Measurements from ENCODE around the gene VAT1L.
"Not testable (repeated sequence)": the region's sequence is repeated elsewhere in the genome, so short reads cannot be mapped to it uniquely, and the experiment has no call there.

The VAT1L gene

GRCh38 chr16:77947590-77947989, 159.2 kb downstream of the VAT1L start:
- H3K36me3 ChIP-seq (ENCODE audit: control insufficient read depth in 1 of 2, insufficient read depth in 2 of 2, low read length in 2 of 2); H3K9me3 ChIP-seq (ENCODE audit: control insufficient read depth in 1 of 2, low read length in 2 of 2); H3K27me3 ChIP-seq (ENCODE audit: control insufficient read depth in 1 of 2, insufficient read depth in 2 of 2, low read length in 2 of 2); H3K4me1 ChIP-seq (ENCODE audit: control insufficient read depth in 1 of 2, insufficient read depth in 2 of 2, low read length in 2 of 2); H3K27ac ChIP-seq (ENCODE audit: low read depth, low read length); H3K9ac ChIP-seq (ENCODE audit: low read depth in 1 of 2, low read length in 2 of 2); H3K4me3 ChIP-seq (ENCODE audit: low read depth in 1 of 2, low read length in 2 of 2): not testable (repeated sequence)

DNA sequence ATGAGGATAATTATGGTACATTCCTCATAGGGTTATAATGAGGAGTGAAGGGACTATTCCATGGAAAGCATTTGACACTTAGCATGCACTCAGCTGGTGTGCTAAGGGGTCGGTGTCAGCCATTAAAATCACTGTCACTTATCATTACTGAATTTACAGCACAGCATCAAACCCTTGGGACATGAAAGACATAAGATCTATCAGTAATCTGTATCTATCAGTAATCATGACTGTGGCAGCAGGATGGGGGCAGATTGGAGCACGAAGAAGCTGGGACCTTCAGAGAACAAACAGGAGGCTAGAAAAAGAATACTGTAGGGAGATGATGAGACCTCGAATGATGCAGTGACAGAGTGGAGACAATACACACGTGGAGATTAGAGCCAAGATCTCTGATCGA, 160.5 kb downstream of the VAT1L start:
- no peak overlapping the region for H3K9ac ChIP-seq (ENCODE audit: low read depth in 1 of 2, low read length in 2 of 2)
- no peak overlapping the region for H3K4me3 ChIP-seq (ENCODE audit: low read depth in 1 of 2, low read length in 2 of 2)
- no peaks in the 10 kb centered on the region for H3K27me3 ChIP-seq (ENCODE audit: control insufficient read depth in 1 of 2, insufficient read depth in 2 of 2, low read length in 2 of 2)
- no peaks in the 10 kb centered on the region for H3K4me1 ChIP-seq (ENCODE audit: control insufficient read depth in 1 of 2, insufficient read depth in 2 of 2, low read length in 2 of 2)
- no peaks in the 10 kb centered on the region for H3K9me3 ChIP-seq (ENCODE audit: control insufficient read depth in 1 of 2, low read length in 2 of 2)
- no peaks in the 10 kb centered on the region for H3K36me3 ChIP-seq (ENCODE audit: control insufficient read depth in 1 of 2, insufficient read depth in 2 of 2, low read length in 2 of 2)
- H3K27ac ChIP-seq (ENCODE audit: low read depth, low read length): no peak overlapping the region

DNA sequence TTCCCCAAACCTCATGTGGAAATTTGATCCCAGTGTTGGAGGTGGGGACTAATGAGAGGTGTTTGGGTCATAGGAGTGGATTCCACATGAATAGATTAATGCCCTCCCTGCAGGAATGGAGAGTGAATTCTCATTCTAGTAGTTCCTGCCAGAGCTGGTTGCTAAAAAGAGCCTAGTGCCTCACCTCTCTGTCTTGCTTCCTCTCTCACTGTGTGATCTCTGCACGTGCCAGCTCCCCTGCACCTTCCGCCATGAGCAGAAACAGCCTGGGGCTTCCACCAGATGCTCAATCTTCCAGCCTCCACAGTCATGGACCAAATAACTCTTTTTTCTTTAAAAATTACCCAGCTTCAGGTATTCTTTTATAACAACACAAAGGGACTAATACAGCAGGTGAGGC, 161.1 kb downstream of the VAT1L start:
- H3K4me1 ChIP-seq (ENCODE audit: control insufficient read depth in 1 of 2, insufficient read depth in 2 of 2, low read length in 2 of 2): no peaks in the 10 kb centered on the region
- no peak overlapping the region for H3K4me3 ChIP-seq (ENCODE audit: low read depth in 1 of 2, low read length in 2 of 2)
- H3K27me3 ChIP-seq (ENCODE audit: control insufficient read depth in 1 of 2, insufficient read depth in 2 of 2, low read length in 2 of 2): no peaks in the 10 kb centered on the region
- no peaks in the 10 kb centered on the region for H3K9me3 ChIP-seq (ENCODE audit: control insufficient read depth in 1 of 2, low read length in 2 of 2)
- no peaks in the 10 kb centered on the region for H3K36me3 ChIP-seq (ENCODE audit: control insufficient read depth in 1 of 2, insufficient read depth in 2 of 2, low read length in 2 of 2)
- H3K9ac ChIP-seq (ENCODE audit: low read depth in 1 of 2, low read length in 2 of 2): no peak overlapping the region
- no peak overlapping the region for H3K27ac ChIP-seq (ENCODE audit: low read depth, low read length)

DNA sequence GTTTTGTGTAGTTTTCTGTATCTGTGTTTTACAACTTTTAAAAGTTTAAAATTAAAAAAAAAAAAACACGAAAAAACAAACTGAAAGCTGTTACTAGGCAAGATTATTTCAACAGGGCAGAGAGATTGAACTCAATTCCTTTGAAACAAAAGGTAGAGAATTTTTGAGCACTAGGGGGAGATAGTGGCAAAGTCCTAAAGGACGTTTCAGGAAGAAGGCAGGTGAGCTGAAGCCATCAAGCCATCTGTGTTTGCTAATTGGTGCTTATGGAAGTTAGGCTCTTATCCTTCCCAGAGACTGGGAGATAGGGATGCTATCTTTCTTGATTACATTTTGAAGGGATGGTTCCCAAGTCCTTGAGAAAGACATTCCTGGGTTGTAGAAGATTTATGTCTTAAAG, 163.4 kb downstream of the VAT1L start:
- Histone ChIP-seq H3K4me1 (ENCODE audit: control insufficient read depth in 1 of 2, insufficient read depth in 2 of 2, low read length in 2 of 2) (no peaks in the 10 kb centered on the region), H3K9ac (ENCODE audit: low read depth in 1 of 2, low read length in 2 of 2) (no peak overlapping the region), H3K9me3 (ENCODE audit: control insufficient read depth in 1 of 2, low read length in 2 of 2) (no peaks in the 10 kb centered on the region), H3K4me3 (ENCODE audit: low read depth in 1 of 2, low read length in 2 of 2) (no peak overlapping the region), H3K36me3 (ENCODE audit: control insufficient read depth in 1 of 2, insufficient read depth in 2 of 2, low read length in 2 of 2) (no peaks in the 10 kb centered on the region), H3K27ac (ENCODE audit: low read depth, low read length) (no peak overlapping the region), H3K27me3 (ENCODE audit: control insufficient read depth in 1 of 2, insufficient read depth in 2 of 2, low read length in 2 of 2) (no peaks in the 10 kb centered on the region)

DNA sequence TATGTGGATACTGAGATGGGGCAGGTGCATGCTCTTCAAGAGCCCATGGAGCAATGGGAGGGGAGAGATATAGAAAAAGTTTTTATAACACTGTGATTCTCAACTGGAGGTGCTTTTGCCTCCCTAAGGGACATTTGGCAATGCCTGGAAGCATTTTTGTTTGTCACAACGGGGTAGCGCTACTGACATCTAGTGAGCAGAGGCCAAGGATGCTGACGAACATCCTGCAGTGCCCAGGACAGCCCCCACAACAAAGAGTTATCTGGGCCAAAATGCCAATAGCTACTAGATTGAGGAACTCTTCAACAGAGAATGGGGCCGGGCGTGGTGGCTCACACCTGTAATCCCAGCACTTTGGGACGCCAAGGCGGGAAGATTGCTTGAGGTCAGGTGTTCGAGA, 166.8 kb downstream of the VAT1L start:
- Histone ChIP-seq H3K27ac (ENCODE audit: low read depth, low read length) (no peak overlapping the region), H3K9me3 (ENCODE audit: control insufficient read depth in 1 of 2, low read length in 2 of 2) (no peaks in the 10 kb centered on the region), H3K4me3 (ENCODE audit: low read depth in 1 of 2, low read length in 2 of 2) (no peak overlapping the region), H3K9ac (ENCODE audit: low read depth in 1 of 2, low read length in 2 of 2) (no peak overlapping the region), H3K4me1 (ENCODE audit: control insufficient read depth in 1 of 2, insufficient read depth in 2 of 2, low read length in 2 of 2) (no peaks in the 10 kb centered on the region), H3K27me3 (ENCODE audit: control insufficient read depth in 1 of 2, insufficient read depth in 2 of 2, low read length in 2 of 2) (no peaks in the 10 kb centered on the region), H3K36me3 (ENCODE audit: control insufficient read depth in 1 of 2, insufficient read depth in 2 of 2, low read length in 2 of 2) (no peaks in the 10 kb centered on the region)

DNA sequence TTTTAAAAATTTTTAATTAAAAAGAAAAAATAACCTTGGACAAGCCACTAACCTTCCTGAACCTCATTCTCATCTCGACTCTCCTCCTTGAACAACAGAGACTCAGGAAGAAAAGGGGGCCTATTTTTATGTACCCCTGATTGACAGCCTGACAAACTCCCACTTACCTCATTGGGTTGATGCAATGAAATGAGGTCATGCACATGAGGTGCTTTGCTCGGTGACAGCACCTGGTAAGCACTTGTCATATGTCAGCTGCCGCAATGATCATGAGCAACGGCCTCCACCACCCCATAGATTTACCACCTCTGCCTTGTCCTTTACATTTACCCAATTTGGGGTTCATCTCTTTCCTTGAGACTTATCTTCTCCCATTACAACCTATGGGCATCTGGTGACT, 167.9 kb downstream of the VAT1L start:
- Histone ChIP-seq H3K4me1 (ENCODE audit: control insufficient read depth in 1 of 2, insufficient read depth in 2 of 2, low read length in 2 of 2) (no peaks in the 10 kb centered on the region), H3K36me3 (ENCODE audit: control insufficient read depth in 1 of 2, insufficient read depth in 2 of 2, low read length in 2 of 2) (no peaks in the 10 kb centered on the region), H3K27me3 (ENCODE audit: control insufficient read depth in 1 of 2, insufficient read depth in 2 of 2, low read length in 2 of 2) (no peaks in the 10 kb centered on the region), H3K9ac (ENCODE audit: low read depth in 1 of 2, low read length in 2 of 2) (no peak overlapping the region), H3K9me3 (ENCODE audit: control insufficient read depth in 1 of 2, low read length in 2 of 2) (no peaks in the 10 kb centered on the region), H3K27ac (ENCODE audit: low read depth, low read length) (no peak overlapping the region), H3K4me3 (ENCODE audit: low read depth in 1 of 2, low read length in 2 of 2) (no peak overlapping the region)

DNA sequence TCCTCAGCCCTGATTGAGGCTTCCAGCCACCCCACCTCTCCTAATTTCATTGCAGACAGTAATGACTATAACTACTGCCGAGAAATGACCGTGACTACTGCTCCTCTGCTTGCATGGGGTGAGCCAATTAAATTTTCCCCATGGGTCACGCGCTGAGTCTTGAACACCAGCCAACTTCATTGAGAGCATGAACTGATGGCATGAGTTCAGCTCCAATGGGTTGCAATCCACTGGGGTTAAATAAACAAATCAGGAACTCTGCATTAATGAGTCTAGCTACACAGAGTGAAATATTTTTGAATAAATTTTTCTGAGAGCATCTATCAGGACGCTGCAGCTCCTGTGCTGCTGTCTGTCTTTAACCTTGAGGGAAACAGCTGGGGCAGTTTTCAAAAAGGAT, 172.4 kb downstream of the VAT1L start:
- no peaks in the 10 kb centered on the region for H3K4me1 ChIP-seq (ENCODE audit: control insufficient read depth in 1 of 2, insufficient read depth in 2 of 2, low read length in 2 of 2)
- H3K27ac ChIP-seq (ENCODE audit: low read depth, low read length): no peak overlapping the region
- H3K9me3 ChIP-seq (ENCODE audit: control insufficient read depth in 1 of 2, low read length in 2 of 2): no peaks in the 10 kb centered on the region
- no peaks in the 10 kb centered on the region for H3K27me3 ChIP-seq (ENCODE audit: control insufficient read depth in 1 of 2, insufficient read depth in 2 of 2, low read length in 2 of 2)
- H3K4me3 ChIP-seq (ENCODE audit: low read depth in 1 of 2, low read length in 2 of 2): no peak overlapping the region
- no peaks in the 10 kb centered on the region for H3K36me3 ChIP-seq (ENCODE audit: control insufficient read depth in 1 of 2, insufficient read depth in 2 of 2, low read length in 2 of 2)
- no peak overlapping the region for H3K9ac ChIP-seq (ENCODE audit: low read depth in 1 of 2, low read length in 2 of 2)

DNA sequence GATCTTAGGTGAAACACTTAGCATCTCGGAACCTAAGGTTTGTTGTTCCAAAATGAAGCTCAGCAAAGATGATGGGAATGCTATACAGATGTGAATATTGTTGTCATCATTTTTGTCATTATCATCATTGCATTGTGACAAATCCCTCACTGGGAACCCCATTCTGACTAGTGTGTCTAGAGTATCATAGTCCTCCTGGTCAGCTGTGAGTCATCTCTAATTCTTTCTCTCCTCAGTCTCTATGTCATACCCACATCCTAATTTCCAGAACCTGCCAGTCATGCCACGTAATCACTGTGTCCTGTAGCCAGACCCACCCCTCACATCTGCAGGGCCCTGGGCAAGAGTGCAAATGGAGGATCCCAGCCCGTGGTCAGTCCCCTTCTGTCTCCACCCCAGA, 173.4 kb downstream of the VAT1L start:
- Histone ChIP-seq H3K36me3 (ENCODE audit: control insufficient read depth in 1 of 2, insufficient read depth in 2 of 2, low read length in 2 of 2) (no peaks in the 10 kb centered on the region), H3K9me3 (ENCODE audit: control insufficient read depth in 1 of 2, low read length in 2 of 2) (no peaks in the 10 kb centered on the region), H3K4me3 (ENCODE audit: low read depth in 1 of 2, low read length in 2 of 2) (no peak overlapping the region), H3K27me3 (ENCODE audit: control insufficient read depth in 1 of 2, insufficient read depth in 2 of 2, low read length in 2 of 2) (no peaks in the 10 kb centered on the region), H3K9ac (ENCODE audit: low read depth in 1 of 2, low read length in 2 of 2) (no peak overlapping the region), H3K4me1 (ENCODE audit: control insufficient read depth in 1 of 2, insufficient read depth in 2 of 2, low read length in 2 of 2) (no peaks in the 10 kb centered on the region), H3K27ac (ENCODE audit: low read depth, low read length) (no peak overlapping the region)

DNA sequence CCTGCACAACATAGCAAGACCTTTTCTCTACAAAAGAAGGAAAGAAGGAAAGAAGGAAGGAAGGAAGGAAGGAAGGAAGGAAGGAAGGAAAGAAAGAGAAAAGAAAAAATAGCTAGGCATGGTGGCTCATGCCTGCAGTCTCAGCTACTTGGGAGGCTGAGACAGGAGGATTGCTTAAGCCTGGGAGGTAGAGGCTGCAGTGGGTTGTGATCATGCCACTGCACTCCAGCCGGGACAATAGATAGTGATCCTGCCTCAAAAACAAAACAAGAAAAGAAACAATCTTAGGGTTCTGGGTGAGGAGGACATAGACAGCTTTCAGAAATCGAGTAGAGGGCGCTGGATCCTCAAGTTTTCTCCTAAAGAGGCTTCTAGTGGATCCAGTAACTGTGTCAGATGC, 174.3 kb downstream of the VAT1L start:
- H3K9ac ChIP-seq (ENCODE audit: low read depth in 1 of 2, low read length in 2 of 2): no peak overlapping the region
- H3K27ac ChIP-seq (ENCODE audit: low read depth, low read length): no peak overlapping the region
- no peaks in the 10 kb centered on the region for H3K4me1 ChIP-seq (ENCODE audit: control insufficient read depth in 1 of 2, insufficient read depth in 2 of 2, low read length in 2 of 2)
- H3K27me3 ChIP-seq (ENCODE audit: control insufficient read depth in 1 of 2, insufficient read depth in 2 of 2, low read length in 2 of 2): no peaks in the 10 kb centered on the region
- H3K9me3 ChIP-seq (ENCODE audit: control insufficient read depth in 1 of 2, low read length in 2 of 2): no peaks in the 10 kb centered on the region
- no peaks in the 10 kb centered on the region for H3K36me3 ChIP-seq (ENCODE audit: control insufficient read depth in 1 of 2, insufficient read depth in 2 of 2, low read length in 2 of 2)
- H3K4me3 ChIP-seq (ENCODE audit: low read depth in 1 of 2, low read length in 2 of 2): no peak overlapping the region

DNA sequence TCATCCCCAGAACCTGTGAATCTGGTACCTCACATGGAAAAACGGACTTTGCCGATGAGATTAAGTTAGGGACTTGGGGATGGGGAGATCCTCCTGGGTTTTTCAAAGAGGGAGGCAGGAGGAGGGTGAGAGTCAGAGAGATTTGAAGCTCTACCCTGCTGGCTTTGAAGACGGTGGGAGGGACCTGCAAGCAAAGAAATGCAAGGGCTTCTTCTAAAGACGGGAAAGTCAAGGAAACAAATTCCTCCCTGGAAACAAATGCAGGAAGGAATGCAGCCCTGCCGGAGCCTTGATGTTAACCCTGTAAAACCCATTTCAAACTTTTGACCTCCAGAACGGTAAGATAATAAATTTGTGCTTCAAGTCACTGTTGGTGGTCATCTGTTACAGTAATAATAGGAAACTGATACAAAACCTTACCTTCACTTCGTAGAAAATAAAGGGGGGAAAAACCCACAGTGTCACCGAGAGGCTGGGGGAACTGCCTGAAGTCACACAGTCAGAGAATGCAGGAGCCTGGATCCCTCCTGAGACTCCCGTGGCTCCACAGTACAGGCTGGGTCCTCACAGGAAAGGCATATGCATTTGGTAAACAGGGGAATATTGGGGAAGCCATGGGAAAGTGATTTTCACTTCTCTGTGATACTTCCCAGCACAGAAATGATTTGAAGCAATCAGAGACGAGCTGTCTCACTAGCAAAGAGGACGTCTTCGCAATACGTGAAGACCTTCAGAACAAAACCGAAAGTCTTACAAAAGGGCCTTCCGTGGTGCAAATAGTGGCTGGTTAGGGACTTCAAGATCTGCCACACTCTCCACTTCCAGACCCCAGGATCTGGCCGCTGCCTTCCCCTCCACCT, 175.1 kb downstream of the VAT1L start:
- Histone ChIP-seq H3K4me3 (ENCODE audit: low read depth in 1 of 2, low read length in 2 of 2) (peak overlapping the region in 1 of 2 donors; percentile 34), H3K9ac (ENCODE audit: low read depth in 1 of 2, low read length in 2 of 2) (no peak overlapping the region), H3K36me3 (ENCODE audit: control insufficient read depth in 1 of 2, insufficient read depth in 2 of 2, low read length in 2 of 2) (no peaks in the 10 kb centered on the region), H3K27me3 (ENCODE audit: control insufficient read depth in 1 of 2, insufficient read depth in 2 of 2, low read length in 2 of 2) (no peaks in the 10 kb centered on the region), H3K9me3 (ENCODE audit: control insufficient read depth in 1 of 2, low read length in 2 of 2) (no peaks in the 10 kb centered on the region), H3K27ac (ENCODE audit: low read depth, low read length) (no peak overlapping the region), H3K4me1 (ENCODE audit: control insufficient read depth in 1 of 2, insufficient read depth in 2 of 2, low read length in 2 of 2) (no peaks in the 10 kb centered on the region)

All from duodenal mucosa (tissue), 2 donors.